ENCODE results near the gene BRDT. TPM values are rescaled to one million over a fixed set of nuclear protein-coding genes. Genes with fewer than 3 reads are reported as not detected.

BRDT gene
- total RNA-seq, 4 donors from 2014 or later, result not detected

DNA sequence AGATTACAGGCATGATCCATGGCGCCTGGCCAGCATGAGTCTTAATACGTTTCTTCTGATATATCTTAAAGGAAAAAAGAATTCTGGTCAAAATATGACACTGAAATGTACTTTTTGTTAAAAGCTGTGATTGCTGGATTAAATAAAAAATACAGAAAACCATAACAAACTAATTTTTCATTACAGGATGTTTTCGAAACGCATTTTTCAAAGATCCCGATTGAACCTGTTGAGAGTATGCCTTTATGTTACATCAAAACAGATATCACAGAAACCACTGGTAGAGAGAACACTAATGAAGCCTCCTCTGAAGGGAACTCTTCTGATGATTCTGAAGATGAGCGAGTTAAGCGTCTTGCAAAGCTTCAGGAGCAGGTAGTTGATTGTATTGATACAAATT lies 30.2 kb downstream of the BRDT start:
- TF ChIP-seq EP300 (IDR thresholded peaks at IDR 0.05; ENCODE audit: low read depth) (no peak), POLR2A (IDR thresholded peaks at IDR 0.05) (no peak), POLR2AphosphoS5 (IDR thresholded peaks at IDR 0.05) (no peak)
- TF ChIP-seq, protein P1, sequence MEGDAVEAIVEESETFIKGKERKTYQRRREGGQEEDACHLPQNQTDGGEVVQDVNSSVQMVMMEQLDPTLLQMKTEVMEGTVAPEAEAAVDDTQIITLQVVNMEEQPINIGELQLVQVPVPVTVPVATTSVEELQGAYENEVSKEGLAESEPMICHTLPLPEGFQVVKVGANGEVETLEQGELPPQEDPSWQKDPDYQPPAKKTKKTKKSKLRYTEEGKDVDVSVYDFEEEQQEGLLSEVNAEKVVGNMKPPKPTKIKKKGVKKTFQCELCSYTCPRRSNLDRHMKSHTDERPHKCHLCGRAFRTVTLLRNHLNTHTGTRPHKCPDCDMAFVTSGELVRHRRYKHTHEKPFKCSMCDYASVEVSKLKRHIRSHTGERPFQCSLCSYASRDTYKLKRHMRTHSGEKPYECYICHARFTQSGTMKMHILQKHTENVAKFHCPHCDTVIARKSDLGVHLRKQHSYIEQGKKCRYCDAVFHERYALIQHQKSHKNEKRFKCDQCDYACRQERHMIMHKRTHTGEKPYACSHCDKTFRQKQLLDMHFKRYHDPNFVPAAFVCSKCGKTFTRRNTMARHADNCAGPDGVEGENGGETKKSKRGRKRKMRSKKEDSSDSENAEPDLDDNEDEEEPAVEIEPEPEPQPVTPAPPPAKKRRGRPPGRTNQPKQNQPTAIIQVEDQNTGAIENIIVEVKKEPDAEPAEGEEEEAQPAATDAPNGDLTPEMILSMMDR (IDR thresholded peaks at IDR 0.05), result no peak
- in situ Hi-C loops (cut with MboI; ENCODE audit: low pct_ligation_motif_present in 1 of 4, low pct_unique_long_range_greater_than_20kb in 1 of 4, low sequenced_read_pairs in 3 of 4) (loop anchor here in 1 of 4 donors (25.0 kb wide), 1 partner anchor 308 kb away; the partner anchor contains the start of genes GLMN and RPAP2), intact Hi-C loops (cut with DNase I; ENCODE audit: low total_unique reads) (no loop called here)
- no peaks in the 10 kb centered on the region for H3K27me3 ChIP-seq
- no peak overlapping the region for H3K4me3 ChIP-seq
- H3K36me3 ChIP-seq, result no peaks in the 10 kb centered on the region
- no peaks in the 10 kb centered on the region for H3K9me3 ChIP-seq
- DNase-seq, result no peak
- no peaks in the 10 kb centered on the region for H3K4me1 ChIP-seq
- H3K27ac ChIP-seq, result no peak overlapping the region
- 89 to 92% methylated on average over 7 of the region's 7 CpGs for WGBS, 2 donors (ENCODE audit: low coverage in 1 of 2)

DNA sequence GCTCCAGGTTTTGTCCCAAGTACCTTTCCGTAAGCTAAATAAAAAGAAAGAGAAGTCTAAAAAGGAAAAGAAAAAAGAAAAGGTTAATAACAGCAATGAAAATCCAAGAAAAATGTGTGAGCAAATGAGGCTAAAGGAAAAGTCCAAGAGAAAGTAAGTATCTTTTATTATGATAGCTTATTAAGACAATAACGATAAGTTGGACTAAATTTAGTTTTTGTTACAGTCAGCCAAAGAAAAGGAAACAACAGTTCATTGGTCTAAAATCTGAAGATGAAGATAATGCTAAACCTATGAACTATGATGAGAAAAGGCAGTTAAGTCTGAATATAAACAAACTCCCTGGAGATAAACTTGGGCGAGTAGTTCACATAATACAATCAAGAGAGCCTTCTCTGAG lies 31.5 kb downstream of the BRDT start:
- Histone ChIP-seq H3K27me3 (no peaks in the 10 kb centered on the region), H3K36me3 (no peaks in the 10 kb centered on the region), H3K27ac (no peak overlapping the region), H3K9me3 (no peaks in the 10 kb centered on the region), H3K4me3 (no peak overlapping the region), H3K4me1 (no peaks in the 10 kb centered on the region)
- TF ChIP-seq, protein P1 (IDR thresholded peaks at IDR 0.05), result no peak
- TF ChIP-seq EP300 (IDR thresholded peaks at IDR 0.05; ENCODE audit: low read depth), result no peak
- no peak for DNase-seq
- in situ Hi-C loops (cut with MboI; ENCODE audit: low pct_ligation_motif_present in 1 of 4, low pct_unique_long_range_greater_than_20kb in 1 of 4, low sequenced_read_pairs in 3 of 4) (loop anchor here in 1 of 4 donors (25.0 kb wide), 1 partner anchor 307 kb away; the partner anchor contains the start of genes GLMN and RPAP2), intact Hi-C loops (cut with DNase I; ENCODE audit: low total_unique reads) (no loop called here)
- WGBS, 2 donors (ENCODE audit: low coverage in 1 of 2), result 52 to 58% methylated on average over 3 of the region's 3 CpGs

DNA sequence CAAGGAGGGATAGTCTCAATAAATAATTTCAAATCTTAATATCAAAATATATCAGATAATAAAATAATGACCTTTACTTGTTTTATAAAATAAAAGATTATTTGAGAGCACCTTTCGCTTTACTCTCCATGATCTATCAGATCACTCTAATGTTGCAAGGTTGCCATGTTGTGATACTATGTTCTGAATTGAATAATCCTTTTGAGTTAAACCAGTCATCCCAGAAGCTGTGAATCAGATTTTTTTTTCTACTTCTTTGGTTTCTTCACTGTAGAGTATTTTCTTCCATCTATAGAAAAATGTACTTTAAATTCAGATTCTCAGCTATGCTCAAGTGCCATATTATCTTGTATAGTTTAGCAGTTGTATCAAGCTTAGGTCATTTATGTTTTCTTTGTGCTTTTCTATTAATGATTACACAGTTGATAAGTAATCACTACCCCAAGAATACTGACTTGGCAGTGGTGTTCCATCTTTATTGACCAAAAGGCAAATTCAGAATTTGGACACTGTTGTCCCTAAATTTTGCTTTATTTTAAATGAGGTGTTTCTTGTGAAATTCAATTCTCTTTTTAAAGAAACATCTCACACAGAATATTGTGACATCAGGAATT lies 32.9 kb downstream of the BRDT start:
- TF ChIP-seq EP300 (IDR thresholded peaks at IDR 0.05; ENCODE audit: low read depth) (no peak), POLR2AphosphoS5 (IDR thresholded peaks at IDR 0.05) (no peak), POLR2A (IDR thresholded peaks at IDR 0.05) (no peak)
- TF ChIP-seq, protein P1 (IDR thresholded peaks at IDR 0.05), result no peak
- Histone ChIP-seq H3K27ac (no peak overlapping the region), H3K9me3 (no peaks in the 10 kb centered on the region), H3K36me3 (no peaks in the 10 kb centered on the region), H3K4me1 (no peaks in the 10 kb centered on the region), H3K4me3 (no peak overlapping the region), H3K27me3 (no peaks in the 10 kb centered on the region)
- intact Hi-C loops (cut with DNase I; ENCODE audit: low total_unique reads), result no loop called here
- DNase-seq, result no peak
- in situ Hi-C loops (cut with MboI; ENCODE audit: low pct_ligation_motif_present in 1 of 4, low pct_unique_long_range_greater_than_20kb in 1 of 4, low sequenced_read_pairs in 3 of 4), result loop anchor here in 1 of 4 donors (25.0 kb wide), 1 partner anchor 305 kb away; the partner anchor contains the start of genes GLMN and RPAP2
- WGBS, 2 donors (ENCODE audit: low coverage in 1 of 2), result 47 to 92% methylated on average over 1 of the region's 1 CpG

DNA sequence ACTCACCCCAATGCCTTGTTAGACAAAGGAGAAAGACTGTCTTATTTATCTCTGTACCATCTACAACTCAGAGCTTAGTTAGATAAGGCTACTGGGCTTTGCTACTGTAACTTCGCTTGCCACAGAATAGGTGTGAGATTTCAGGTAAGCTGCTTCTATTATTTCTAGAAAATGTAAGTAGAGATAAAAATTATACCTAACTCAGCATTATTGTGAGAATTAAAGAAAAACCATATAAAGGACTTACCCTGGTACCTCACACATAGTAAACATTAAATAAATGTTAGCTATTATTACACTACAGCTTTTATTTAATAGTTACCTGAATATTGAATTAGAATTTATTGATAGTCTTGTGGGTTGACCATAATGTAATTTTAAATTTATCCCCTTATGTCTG lies 44.1 kb downstream of the BRDT start:
- H3K27ac ChIP-seq, result no peak overlapping the region
- WGBS, 2 donors (ENCODE audit: low coverage in 1 of 2), result 97 to 100% methylated on average over 1 of the region's 1 CpG
- no peaks in the 10 kb centered on the region for H3K27me3 ChIP-seq
- H3K9me3 ChIP-seq, result no peaks in the 10 kb centered on the region
- no peak overlapping the region for H3K4me3 ChIP-seq
- TF ChIP-seq POLR2A (IDR thresholded peaks at IDR 0.05) (no peak), POLR2AphosphoS5 (IDR thresholded peaks at IDR 0.05) (no peak), EP300 (IDR thresholded peaks at IDR 0.05; ENCODE audit: low read depth) (no peak)
- TF ChIP-seq, protein P1 (IDR thresholded peaks at IDR 0.05), result no peak
- no peaks in the 10 kb centered on the region for H3K4me1 ChIP-seq
- in situ Hi-C loops (cut with MboI; ENCODE audit: low pct_ligation_motif_present in 1 of 4, low pct_unique_long_range_greater_than_20kb in 1 of 4, low sequenced_read_pairs in 3 of 4) (loop anchor here in 1 of 4 donors (25.0 kb wide), 1 partner anchor 294 kb away; the partner anchor contains the start of genes GLMN and RPAP2), intact Hi-C loops (cut with DNase I; ENCODE audit: low total_unique reads) (no loop called here)
- H3K36me3 ChIP-seq, result no peaks in the 10 kb centered on the region
- DNase-seq, result no peak

Data from transverse colon (tissue), 4 donors.